HTR-8/SVneo (cell line): Measurements from ENCODE around the gene GORASP2.

Source experiments
- DNase-seq: peaks from one replicate; pipeline ENCODE4 v3.0.0; 2011; ENCODE audit warnings: low spot score, mixed read lengths; ENCODE audit not compliant: insufficient read length
- FAIRE-seq: peaks from 2 replicates; lab custom pipeline; 2011; peaks lifted over from hg19 to GRCh38; lab: Jason Lieb, UNC

GORASP2 gene

GRCh38 chr2:170922634-170923494, 6.2 kb upstream of the GORASP2 start:
- FAIRE-seq (no peak), DNase-seq (no peak)

GRCh38 chr2:170923799-170924198, 5.3 kb upstream of the GORASP2 start:
- DNase-seq: no peak
- FAIRE-seq: no peak

DNA sequence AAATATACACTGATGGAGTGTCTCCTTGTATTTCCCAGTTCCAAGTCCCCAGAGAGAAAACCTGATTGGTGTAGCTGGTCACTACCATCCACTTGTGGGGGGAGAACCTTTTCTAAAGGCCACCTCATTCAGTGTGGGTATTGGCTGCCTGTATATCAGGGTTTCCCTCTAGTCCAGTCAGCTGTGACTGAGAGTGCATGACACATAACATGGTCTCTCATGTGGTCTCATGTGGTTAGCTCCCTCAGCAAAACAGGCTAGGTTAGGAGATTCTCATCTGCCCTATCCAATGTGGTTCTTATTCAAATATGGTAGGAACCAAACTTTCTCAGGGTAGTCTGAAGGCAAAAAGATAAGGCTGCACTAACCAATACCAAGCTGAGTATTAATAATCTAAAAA, 4.1 kb upstream of the GORASP2 start:
- DNase-seq (no peak), FAIRE-seq (no peak)

DNA sequence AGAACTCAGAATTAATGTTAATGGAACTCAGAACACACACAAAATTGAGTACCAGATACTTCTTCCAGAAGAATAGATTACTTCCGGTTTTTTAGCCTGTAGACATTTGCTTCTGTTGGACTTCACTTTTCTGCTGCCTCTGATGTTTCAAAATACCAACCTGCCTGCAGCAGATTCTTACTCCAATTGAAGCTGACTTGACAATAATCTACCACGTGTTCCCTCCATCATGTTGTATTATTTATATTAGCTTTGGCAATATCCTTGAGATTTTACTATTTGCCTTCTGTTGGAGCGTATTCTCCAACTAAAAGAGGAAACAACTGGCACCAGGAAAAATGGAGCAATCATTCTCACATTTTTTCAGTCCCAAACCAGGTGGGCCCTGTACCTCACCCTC, 3.1 kb upstream of the GORASP2 start:
- DNase-seq: no peak
- no peak for FAIRE-seq

GRCh38 chr2:170926743-170927297, 2.2 kb upstream of the GORASP2 start:
- DNase-seq (no peak), FAIRE-seq (no peak)

- no peak for FAIRE-seq
Measured at GRCh38 chr2:170928036-170928823, 823 bp upstream of the GORASP2 start.

GRCh38 chr2:170929686-170930050, 615 bp downstream of the GORASP2 start:
- FAIRE-seq: no peak
- peak; percentile 36 for DNase-seq

More at GRCh38 chr2:170928036-170928823, 823 bp upstream of the GORASP2 start:
- peak; percentile 18 for DNase-seq

- no peak for FAIRE-seq
Measured at GRCh38 chr2:170930131-170930990, 1.3 kb downstream of the GORASP2 start.

DNA sequence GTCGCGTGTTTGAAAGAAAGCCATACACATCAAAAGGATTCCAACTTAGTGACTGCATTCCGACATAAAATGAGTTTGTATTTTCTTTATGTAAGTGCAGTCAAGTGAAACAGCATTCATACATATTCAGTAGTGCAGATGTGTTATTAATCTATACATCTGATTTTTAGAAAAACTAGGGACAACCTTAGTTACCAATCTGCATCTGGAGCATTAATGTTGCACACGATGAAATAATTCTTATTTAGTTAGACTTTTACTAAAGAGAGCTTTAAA, 1.9 kb downstream of the GORASP2 start:
- no peak for FAIRE-seq
- DNase-seq: no peak

More at GRCh38 chr2:170930131-170930990, 1.3 kb downstream of the GORASP2 start:
- peak; percentile 51 for DNase-seq

- FAIRE-seq (no peak), DNase-seq (no peak)
Measured at GRCh38 chr2:170932166-170932565, 3.1 kb downstream of the GORASP2 start.

- no peak for FAIRE-seq
Measured at GRCh38 chr2:170932948-170933347, 3.9 kb downstream of the GORASP2 start.

DNA sequence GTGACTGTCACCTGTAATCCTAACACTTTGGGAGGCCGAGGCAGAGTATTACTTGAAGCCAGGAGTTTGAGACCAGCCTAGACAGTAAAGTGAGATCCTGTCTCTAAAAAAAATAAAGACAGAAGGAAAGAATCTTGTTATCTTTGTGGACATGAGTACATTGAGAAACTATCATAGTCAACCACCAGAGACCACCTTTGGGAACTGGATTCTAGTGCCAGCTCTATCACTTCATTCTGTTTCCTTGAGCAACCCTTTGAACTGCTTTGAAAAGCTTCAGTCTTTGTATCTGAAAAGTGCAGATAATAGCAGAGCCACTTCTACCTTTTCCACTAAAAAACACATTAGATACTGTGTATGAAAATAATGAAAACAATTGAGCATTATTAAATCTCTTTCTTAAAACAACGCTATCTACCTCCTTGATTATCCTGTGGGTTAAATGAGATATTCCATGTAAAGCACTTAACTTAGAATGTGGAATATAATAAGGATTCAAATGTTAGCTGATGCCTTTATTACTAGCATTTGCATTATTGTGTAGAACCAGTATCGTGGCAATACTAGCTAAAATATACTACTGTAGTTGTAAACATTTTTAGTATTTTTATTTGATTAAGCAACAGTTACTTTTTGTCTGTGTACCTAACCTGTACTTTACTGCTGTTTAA, 8.8 kb downstream of the GORASP2 start:
- no peak for FAIRE-seq
- DNase-seq: no peak

More at GRCh38 chr2:170932948-170933347, 3.9 kb downstream of the GORASP2 start:
- no peak for DNase-seq

- peak; percentile 46 for FAIRE-seq
Measured at GRCh38 chr2:170940066-170940465, 11.0 kb downstream of the GORASP2 start.

GRCh38 chr2:170942615-170943014, 13.6 kb downstream of the GORASP2 start:
- DNase-seq (no peak), FAIRE-seq (no peak)

More at GRCh38 chr2:170940066-170940465, 11.0 kb downstream of the GORASP2 start:
- no peak for DNase-seq

DNA sequence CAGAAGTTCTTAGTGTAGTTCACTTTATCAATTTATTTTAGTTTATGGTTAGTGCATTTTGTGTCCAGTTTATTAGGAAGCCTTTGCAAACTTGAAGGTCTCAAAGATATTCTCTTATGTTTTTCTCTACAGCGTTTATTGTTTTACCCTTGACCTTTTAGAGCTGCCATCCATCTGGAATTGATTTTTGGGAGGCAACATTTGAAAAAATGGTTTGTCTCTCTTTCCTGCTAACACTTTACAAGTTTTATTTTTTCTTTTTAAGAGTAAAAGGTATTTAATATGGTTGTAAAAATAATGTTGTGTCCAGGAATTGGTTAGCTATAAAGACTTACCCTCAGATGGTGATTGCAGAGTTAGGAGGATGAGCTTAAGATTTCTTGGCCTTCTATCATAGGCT, 14.0 kb downstream of the GORASP2 start:
- FAIRE-seq: no peak
- DNase-seq: no peak

- no peak for DNase-seq
- no peak for FAIRE-seq
Measured at GRCh38 chr2:170943596-170943995, 14.5 kb downstream of the GORASP2 start.

DNA sequence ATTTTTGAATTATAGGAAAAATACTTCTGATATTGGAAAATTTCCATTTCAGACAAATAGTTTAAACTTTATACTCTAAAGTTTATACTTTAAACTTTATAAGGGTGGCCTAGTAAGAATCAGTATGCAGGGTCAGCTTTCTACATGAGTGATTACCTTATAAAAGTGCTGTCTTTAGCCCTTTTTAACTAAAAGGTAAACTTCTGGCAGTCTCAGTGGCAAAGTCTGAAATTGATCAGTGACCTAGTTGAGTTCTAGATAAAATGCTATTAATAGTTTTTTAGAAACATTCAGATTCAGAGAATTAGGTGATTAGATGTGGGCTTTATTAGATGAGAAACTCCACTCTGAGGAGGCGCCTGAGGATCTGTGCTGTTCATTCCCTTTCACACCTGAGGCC, 15.5 kb downstream of the GORASP2 start:
- DNase-seq: no peak
- no peak for FAIRE-seq

GRCh38 chr2:170949415-170949814, 20.4 kb downstream of the GORASP2 start:
- DNase-seq: no peak
- FAIRE-seq: no peak

GRCh38 chr2:170950221-170950761, 21.2 kb downstream of the GORASP2 start:
- DNase-seq (no peak), FAIRE-seq (no peak)
